Omental fat pad (tissue), 4 donors: ENCODE results near the gene TYRO3. TPM values are rescaled to one million over a fixed set of nuclear protein-coding genes. Genes with fewer than 3 reads are reported as not detected.

Experiments used
- ATAC-seq: fragments of 150-250 bp; one replicate; pipeline ENCODE4 v1.9.1; 2016; ENCODE audit warnings: mild to moderate bottlenecking, moderate library complexity; ENCODE audit not compliant: low FRiP score
- DNase-seq: peaks from one replicate; pipeline ENCODE4 v3.0.0-alpha.2; 2019; ENCODE audit warnings: low spot score
- CTCF ChIP-seq, 3 donors: fragments of 450-650 bp; IDR thresholded peaks; one replicate each; pipeline ENCODE4 v1.5.1; 2016 to 2017; ENCODE audit warnings: antibody characterized with exemption in 3 of 3, mild to moderate bottlenecking in 3 of 3, moderate library complexity in 2 of 3
- total RNA-seq, 4 donors: library from RNA; depleted of rRNA; stranded (reverse); fragments of >200 nt; gene quantifications; one replicate each; pipeline ENCODE4 v1.1.0, GENCODE V29; 2016

The TYRO3 gene
- total RNA-seq, 4 donors from 2014 or later, result 13.4 to 59.9 (median 40.6) TPM

DNA sequence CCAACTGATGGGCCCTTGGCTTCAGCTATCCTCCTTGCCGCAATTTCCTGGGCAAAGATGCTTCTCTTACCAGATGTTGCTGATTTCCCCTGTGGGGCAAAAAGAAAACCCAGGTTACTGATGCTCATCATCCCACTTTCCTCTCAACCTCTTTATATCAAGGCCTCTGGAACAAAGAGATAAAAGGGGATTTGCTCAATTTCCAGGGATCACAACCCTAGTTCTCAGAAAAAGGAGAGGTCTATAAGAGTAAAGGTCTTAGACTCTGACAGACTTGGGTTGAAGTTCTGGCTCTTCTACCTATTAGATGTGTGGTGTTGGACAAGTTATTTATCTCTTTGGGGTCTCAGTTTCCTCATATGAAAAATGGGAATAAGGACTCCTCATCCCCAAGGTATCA lies 23.5 kb upstream of the TYRO3 start:
- DNase-seq, result no peak
- no peak for TF ChIP-seq CTCF (IDR thresholded peaks at IDR 0.05)
- ATAC-seq, result no peak

GRCh38 chr15:41536866-41537265 lies 22.1 kb upstream of the TYRO3 start:
- ATAC-seq, result no peak

GRCh38 chr15:41543521-41543870 lies 15.5 kb upstream of the TYRO3 start:
- DNase-seq, result no peak
- ATAC-seq, result no peak
- no peak for TF ChIP-seq CTCF (IDR thresholded peaks at IDR 0.05)

More at GRCh38 chr15:41536866-41537265, 22.1 kb upstream of the TYRO3 start:
- DNase-seq, result no peak
- TF ChIP-seq CTCF (IDR thresholded peaks at IDR 0.05), result no peak

- no peak for DNase-seq
- no peak for TF ChIP-seq CTCF (IDR thresholded peaks at IDR 0.05)
- peak; percentile 25 for ATAC-seq
Measured at GRCh38 chr15:41544650-41545015, 14.4 kb upstream of the TYRO3 start.

- DNase-seq (no peak), ATAC-seq (no peak)
- no peak for TF ChIP-seq CTCF (IDR thresholded peaks at IDR 0.05)
Measured at GRCh38 chr15:41545218-41545617, 13.8 kb upstream of the TYRO3 start.

GRCh38 chr15:41546851-41547786 lies 11.9 kb upstream of the TYRO3 start:
- ATAC-seq (no peak), DNase-seq (no peak)
- no peak for TF ChIP-seq CTCF (IDR thresholded peaks at IDR 0.05)
